MM.1S (cell line): ENCODE measurements around the gene BTNL8.

Experiments used
- CTCF ChIP-seq: fragments of 300-600 bp; sonication (generic); IDR thresholded peaks from 2 replicates; pipeline ENCODE4 v1.5.1; 2016; ENCODE audit warnings: antibody characterized with exemption, low read length, mixed read lengths
- EZH2phosphoT487 ChIP-seq: fragments of 300-600 bp; sonication (generic); IDR thresholded peaks from 2 replicates; pipeline ENCODE4 v1.6.1; 2018; ENCODE audit warnings: antibody characterized with exemption, low read length

- TF ChIP-seq CTCF (no peak), EZH2phosphoT487 (no peak)
Observed at GRCh38 chr5:180866985-180867384, 32.0 kb upstream of the BTNL8 start.
